Stomach (tissue), 4 donors: ENCODE data around the gene AP5M1.
"Not testable (repeated sequence)": the region's sequence is repeated elsewhere in the genome, so short reads cannot be mapped to it uniquely, and the experiment has no call there.

Experiments used
- POLR2AphosphoS5 ChIP-seq, 3 donors: sonication (generic); formaldehyde crosslinking; IDR thresholded peaks; one replicate each; pipeline ENCODE4 v1.6.1; 2016; ENCODE audit warnings: antibody characterized with exemption in 3 of 3
- TF ChIP-seq, protein P1 (sequence below), 7 experiments: fragments of 450-650 bp in 4 of 7; fragments of 200-600 bp in 3 of 7; sonication (generic) in 3 of 7; IDR thresholded peaks; one replicate each; pipeline ENCODE4 v1.5.1; 2016 to 2019; ENCODE audit warnings: antibody characterized with exemption in 7 of 7, control low read depth in 2 of 7, mild to moderate bottlenecking in 1 of 7

DNA sequence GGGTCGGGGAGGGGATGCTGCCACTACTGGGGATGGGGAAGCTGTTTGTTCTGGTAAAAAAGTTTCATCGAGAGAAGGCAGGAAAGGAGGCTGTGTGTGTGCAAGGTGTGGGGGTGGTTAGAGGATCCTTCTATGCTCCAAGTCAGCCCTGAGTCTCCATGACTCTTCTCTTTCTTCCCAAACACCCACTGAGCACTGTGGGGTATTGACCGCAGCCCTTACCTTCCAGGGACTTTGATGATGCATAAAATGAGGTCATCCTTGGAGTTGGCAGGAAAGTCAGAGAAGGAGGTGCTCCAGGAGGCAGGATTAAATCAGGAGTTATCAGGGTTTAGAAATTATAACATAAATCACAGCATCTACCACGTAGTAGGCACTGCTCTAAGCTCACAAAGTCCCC is 63.7 kb downstream of the AP5M1 start:
- TF ChIP-seq, protein P1, sequence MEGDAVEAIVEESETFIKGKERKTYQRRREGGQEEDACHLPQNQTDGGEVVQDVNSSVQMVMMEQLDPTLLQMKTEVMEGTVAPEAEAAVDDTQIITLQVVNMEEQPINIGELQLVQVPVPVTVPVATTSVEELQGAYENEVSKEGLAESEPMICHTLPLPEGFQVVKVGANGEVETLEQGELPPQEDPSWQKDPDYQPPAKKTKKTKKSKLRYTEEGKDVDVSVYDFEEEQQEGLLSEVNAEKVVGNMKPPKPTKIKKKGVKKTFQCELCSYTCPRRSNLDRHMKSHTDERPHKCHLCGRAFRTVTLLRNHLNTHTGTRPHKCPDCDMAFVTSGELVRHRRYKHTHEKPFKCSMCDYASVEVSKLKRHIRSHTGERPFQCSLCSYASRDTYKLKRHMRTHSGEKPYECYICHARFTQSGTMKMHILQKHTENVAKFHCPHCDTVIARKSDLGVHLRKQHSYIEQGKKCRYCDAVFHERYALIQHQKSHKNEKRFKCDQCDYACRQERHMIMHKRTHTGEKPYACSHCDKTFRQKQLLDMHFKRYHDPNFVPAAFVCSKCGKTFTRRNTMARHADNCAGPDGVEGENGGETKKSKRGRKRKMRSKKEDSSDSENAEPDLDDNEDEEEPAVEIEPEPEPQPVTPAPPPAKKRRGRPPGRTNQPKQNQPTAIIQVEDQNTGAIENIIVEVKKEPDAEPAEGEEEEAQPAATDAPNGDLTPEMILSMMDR (IDR thresholded peaks at IDR 0.05): not testable (repeated sequence)
- TF ChIP-seq POLR2AphosphoS5 (IDR thresholded peaks at IDR 0.05): not testable (repeated sequence)
